H9 (cell line): ENCODE data around the gene EIF4H. TPM values are rescaled to one million over a fixed set of nuclear protein-coding genes. Genes with fewer than 3 reads are reported as not detected.

Experiments
- DNase-seq: peaks from one replicate; pipeline ENCODE4 v3.0.0-alpha.2; 2017
- H2AFZ ChIP-seq: one replicate; pipeline ENCODE4 v1.6.1; 2013; ENCODE audit warnings: mild to moderate bottlenecking, low read length, control low read depth, moderate library complexity
- H2AK5ac ChIP-seq: 2 replicates; pipeline ENCODE4 v1.6.1; 2013; ENCODE audit warnings: low read length, control low read depth, mixed read lengths; ENCODE audit not compliant: insufficient read length
- H2BK120ac ChIP-seq: one replicate; pipeline ENCODE4 v1.6.1; 2013; ENCODE audit warnings: low read depth, mild to moderate bottlenecking, low read length, control low read depth, inconsistent platforms; ENCODE audit not compliant: poor library complexity, severe bottlenecking
- H2BK12ac ChIP-seq: 2 replicates; pipeline ENCODE4 v1.6.1; 2013; ENCODE audit warnings: low read length, control low read depth, mixed read lengths, low read depth; ENCODE audit not compliant: insufficient read length
- H2BK15ac ChIP-seq: 2 replicates; pipeline ENCODE4 v1.6.1; 2013; ENCODE audit warnings: low read depth, low read length, control low read depth
- H2BK20ac ChIP-seq: one replicate; pipeline ENCODE4 v1.6.1; 2013; ENCODE audit warnings: low read depth, mild to moderate bottlenecking, low read length, control low read depth, inconsistent platforms; ENCODE audit not compliant: poor library complexity, severe bottlenecking
- H2BK5ac ChIP-seq: 2 replicates; pipeline ENCODE4 v1.6.1; 2013; ENCODE audit warnings: low read length, control low read depth, mixed read lengths; ENCODE audit not compliant: insufficient read length
- H3K14ac ChIP-seq: 2 replicates; pipeline ENCODE4 v1.6.1; 2013; ENCODE audit warnings: low read length, control low read depth; ENCODE audit not compliant: insufficient read depth
- H3K18ac ChIP-seq: 2 replicates; pipeline ENCODE4 v1.6.1; 2013; ENCODE audit warnings: low read depth, mild to moderate bottlenecking, mixed read lengths, low read length, control low read depth; ENCODE audit not compliant: insufficient read length
- H3K23ac ChIP-seq: 2 replicates; pipeline ENCODE4 v1.6.1; 2013; ENCODE audit warnings: low read length, control low read depth, mixed read lengths, low read depth; ENCODE audit not compliant: insufficient read length
- H3K23me2 ChIP-seq: 2 replicates; pipeline ENCODE4 v1.6.1; 2013; ENCODE audit warnings: low read depth, mild to moderate bottlenecking, mixed read lengths, low read length, control low read depth; ENCODE audit not compliant: insufficient read length, poor library complexity, severe bottlenecking
- H3K27ac ChIP-seq: 2 replicates; pipeline ENCODE4 v1.5.1; 2013; ENCODE audit warnings: low read length, control low read depth, mixed read lengths, low read depth; ENCODE audit not compliant: insufficient read length
- H3K27me3 ChIP-seq: 2 replicates; pipeline ENCODE4 v1.6.1; 2013; ENCODE audit warnings: low read length, control low read depth, inconsistent platforms; ENCODE audit not compliant: insufficient read depth
- H3K4ac ChIP-seq: 2 replicates; pipeline ENCODE4 v1.6.1; 2013; ENCODE audit warnings: low read depth, mild to moderate bottlenecking, control low read depth, inconsistent platforms, low read length, moderate library complexity
- H3K4me1 ChIP-seq: 2 replicates; pipeline ENCODE4 v1.6.1; 2013; ENCODE audit warnings: low read length, control low read depth, inconsistent platforms; ENCODE audit not compliant: insufficient read depth
- H3K4me2 ChIP-seq: 2 replicates; pipeline ENCODE4 v1.6.1; 2013; ENCODE audit warnings: low read length, control low read depth, mixed read lengths; ENCODE audit not compliant: insufficient read length, insufficient read depth
- H3K56ac ChIP-seq: 2 replicates; pipeline ENCODE4 v1.6.1; 2013; ENCODE audit warnings: low read depth, mild to moderate bottlenecking, mixed read lengths, low read length, control low read depth; ENCODE audit not compliant: insufficient read length
- H3K79me1 ChIP-seq: 2 replicates; pipeline ENCODE4 v1.6.1; 2013; ENCODE audit warnings: low read depth, mild to moderate bottlenecking, moderate library complexity, low read length, control low read depth, inconsistent platforms; ENCODE audit not compliant: insufficient read depth, poor library complexity, severe bottlenecking
- H3K79me2 ChIP-seq: 2 replicates; pipeline ENCODE4 v1.6.1; 2013; ENCODE audit warnings: low read length, control low read depth, inconsistent platforms; ENCODE audit not compliant: insufficient read depth
- H3K9ac ChIP-seq: 2 replicates; pipeline ENCODE4 v1.6.1; 2013; ENCODE audit warnings: low read length, control low read depth, mixed read lengths; ENCODE audit not compliant: insufficient read length; ENCODE audit errors: extremely low read depth
- H3K9me3 ChIP-seq: one replicate; pipeline ENCODE4 v1.6.1; 2013; ENCODE audit warnings: low read depth, low read length, inconsistent platforms; ENCODE audit not compliant: control insufficient read depth
- H3T11ph ChIP-seq: one replicate; pipeline ENCODE4 v1.6.1; 2013; ENCODE audit warnings: mild to moderate bottlenecking, low read length, control low read depth, inconsistent platforms
- H4K20me1 ChIP-seq: one replicate; pipeline ENCODE4 v1.6.1; 2013; ENCODE audit not compliant: control insufficient read depth, insufficient read length, insufficient read depth
- H4K5ac ChIP-seq: 2 replicates; pipeline ENCODE4 v1.6.1; 2013; ENCODE audit warnings: low read depth, mild to moderate bottlenecking, mixed read lengths, low read length, control low read depth; ENCODE audit not compliant: insufficient read length
- H4K8ac ChIP-seq: replicated peaks from 2 replicates; pipeline ENCODE4 v1.6.1; 2013; ENCODE audit warnings: low read length, control low read depth, mixed read lengths, low read depth; ENCODE audit not compliant: insufficient read length
- H4K91ac ChIP-seq: 2 replicates; pipeline ENCODE4 v1.6.1; 2013; ENCODE audit warnings: low read depth, mild to moderate bottlenecking, moderate library complexity, mixed read lengths, low read length, control low read depth; ENCODE audit not compliant: insufficient read length
- H3K27ac Mint-ChIP-seq, 3 experiments: 2 replicates in 2 of 3; 3 replicates in 1 of 3; pipeline ENCODE4 v1.8.0; 2020 to 2021; ENCODE audit warnings: mixed read lengths in 3 of 3, mild to moderate bottlenecking in 1 of 3, moderate library complexity in 1 of 3
- H3K27me3 Mint-ChIP-seq: 2 replicates; pipeline ENCODE4 v1.8.0; 2021; ENCODE audit warnings: low read depth, mild to moderate bottlenecking, moderate library complexity, mixed read lengths
- H3K36me3 Mint-ChIP-seq, 3 experiments: 2 replicates in 2 of 3; 3 replicates in 1 of 3; pipeline ENCODE4 v1.8.0; 2020 to 2021; ENCODE audit warnings: low read depth in 3 of 3, mixed read lengths in 3 of 3; ENCODE audit not compliant: insufficient read depth in 1 of 3
- H3K4me1 Mint-ChIP-seq, 2 experiments: 2 replicates each; pipeline ENCODE4 v1.8.0; 2020; ENCODE audit warnings: mixed read lengths in 2 of 2
- H3K4me3 Mint-ChIP-seq, 2 experiments: 2 replicates in 1 of 2; 3 replicates in 1 of 2; pipeline ENCODE4 v1.8.0; 2020 to 2021; ENCODE audit warnings: mild to moderate bottlenecking in 2 of 2, mixed read lengths in 2 of 2, moderate library complexity in 1 of 2
- H3K9me3 Mint-ChIP-seq, 2 experiments: 2 replicates in 1 of 2; 3 replicates in 1 of 2; pipeline ENCODE4 v1.8.0; 2020; ENCODE audit warnings: mild to moderate bottlenecking in 2 of 2, mixed read lengths in 2 of 2, moderate library complexity in 1 of 2
- WGBS: extraction: QIAGEN DNeasy Blood & Tissue Kit; methylation state at CpG from one replicate; pipeline ENCODE4 v1.1.7; 2013; ENCODE audit warnings: missing lambda C conversion rate, low lambda C conversion rate, mixed read lengths; ENCODE audit not compliant: insufficient read length; ENCODE audit errors: extremely low coverage; 5-methylcytosine and 5-hydroxymethylcytosine counted together
- total RNA-seq: library from RNA; stranded (reverse); gene quantifications from 2 replicates; pipeline ENCODE4 v1.2.1, GENCODE V29; 2021
- TF ChIP-seq, protein P1 (sequence below): fragments of 200-600 bp; sonication (generic); conservative IDR thresholded peaks from 3 replicates; pipeline ENCODE4 v1.8.0; 2021; ENCODE audit warnings: antibody characterized with exemption, mild to moderate bottlenecking

The EIF4H gene
- total RNA-seq, 1 experiment from 2014 or later, result 363 TPM

DNA sequence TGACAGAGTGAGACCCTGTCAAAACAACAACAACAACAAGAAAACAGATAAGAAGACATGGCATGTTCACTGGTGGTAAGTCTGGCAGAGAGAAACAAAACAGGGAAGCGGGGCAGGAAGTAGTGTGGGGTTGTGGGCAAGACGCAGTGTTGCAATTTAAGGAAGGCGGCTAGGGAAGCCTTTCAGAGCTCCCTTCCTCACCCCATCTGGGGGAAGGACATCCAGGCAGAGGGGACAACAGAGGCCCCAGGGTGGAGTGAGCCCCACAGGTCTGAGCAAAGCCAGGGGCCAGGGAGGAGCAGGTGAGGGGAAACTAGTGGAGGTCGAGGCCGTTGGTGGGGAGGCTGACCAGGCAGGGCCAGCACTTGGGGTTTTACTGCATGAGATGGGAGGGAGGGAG is 52.5 kb downstream of the EIF4H start:
- H2BK20ac ChIP-seq, result no peak overlapping the region
- WGBS, result no CpG with 5 or more reads among the region's 5 CpGs

More for the DNA sequence above, 52.5 kb downstream of the EIF4H start:
- Histone ChIP-seq H4K20me1 (no peaks in the 10 kb centered on the region), H3K27ac (no peak overlapping the region), H3K56ac (no peak overlapping the region), H3K4ac (no peak overlapping the region), H2BK120ac (no peak overlapping the region), H3K79me2 (no peaks in the 10 kb centered on the region), H3K23me2 (peaks cover 3% of the 10 kb centered on the region), H2BK5ac (no peak overlapping the region), H3T11ph (no peak overlapping the region), H3K23ac (no peak overlapping the region), H4K5ac (no peak overlapping the region), H2AFZ (no peak overlapping the region), H3K4me2 (no peak overlapping the region), H3K14ac (no peak overlapping the region), H3K9me3 (no peaks in the 10 kb centered on the region), H4K8ac (no peak overlapping the region), H2BK15ac (no peak overlapping the region), H2AK5ac (no peak overlapping the region), H4K91ac (no peak overlapping the region), H3K18ac (no peak overlapping the region), H3K9ac (no peak overlapping the region), H3K79me1 (no peaks in the 10 kb centered on the region), H2BK12ac (no peak overlapping the region), H3K27me3 (no peaks in the 10 kb centered on the region), H3K4me1 (no peaks in the 10 kb centered on the region)
- H3K4me1 Mint-ChIP-seq, result peaks cover 7 to 8% of the 10 kb centered on the region in 2 experiments; a peak in 1 of 4 replicates
- no peaks in the 10 kb centered on the region; a peak in 1 of 5 replicates for H3K9me3 Mint-ChIP-seq
- peaks cover 20 to 48% (median 42%) of the 10 kb centered on the region in 3 experiments for H3K36me3 Mint-ChIP-seq
- TF ChIP-seq, protein P1, sequence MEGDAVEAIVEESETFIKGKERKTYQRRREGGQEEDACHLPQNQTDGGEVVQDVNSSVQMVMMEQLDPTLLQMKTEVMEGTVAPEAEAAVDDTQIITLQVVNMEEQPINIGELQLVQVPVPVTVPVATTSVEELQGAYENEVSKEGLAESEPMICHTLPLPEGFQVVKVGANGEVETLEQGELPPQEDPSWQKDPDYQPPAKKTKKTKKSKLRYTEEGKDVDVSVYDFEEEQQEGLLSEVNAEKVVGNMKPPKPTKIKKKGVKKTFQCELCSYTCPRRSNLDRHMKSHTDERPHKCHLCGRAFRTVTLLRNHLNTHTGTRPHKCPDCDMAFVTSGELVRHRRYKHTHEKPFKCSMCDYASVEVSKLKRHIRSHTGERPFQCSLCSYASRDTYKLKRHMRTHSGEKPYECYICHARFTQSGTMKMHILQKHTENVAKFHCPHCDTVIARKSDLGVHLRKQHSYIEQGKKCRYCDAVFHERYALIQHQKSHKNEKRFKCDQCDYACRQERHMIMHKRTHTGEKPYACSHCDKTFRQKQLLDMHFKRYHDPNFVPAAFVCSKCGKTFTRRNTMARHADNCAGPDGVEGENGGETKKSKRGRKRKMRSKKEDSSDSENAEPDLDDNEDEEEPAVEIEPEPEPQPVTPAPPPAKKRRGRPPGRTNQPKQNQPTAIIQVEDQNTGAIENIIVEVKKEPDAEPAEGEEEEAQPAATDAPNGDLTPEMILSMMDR, result no peak
- H3K27me3 Mint-ChIP-seq, result no peaks in the 10 kb centered on the region; the same call in none of the 2 replicates
- H3K4me3 Mint-ChIP-seq, result no peak overlapping the region
- no peak overlapping the region; a peak in 1 of 7 replicates for H3K27ac Mint-ChIP-seq
- DNase-seq, result no peak
